Left lobe of liver (tissue), 2 donors: ENCODE data around the gene WTIP. TPM values are rescaled to one million over a fixed set of nuclear protein-coding genes. Genes with fewer than 3 reads are reported as not detected.
"Not testable (repeated sequence)": the region's sequence is repeated elsewhere in the genome, so short reads cannot be mapped to it uniquely, and the experiment has no call there.

Experiments used
- ATAC-seq: fragments of 200-7000 bp; cut with Tn5 transposase; one replicate; pipeline ENCODE4 v1.9.1; 2020; ENCODE audit warnings: mild to moderate bottlenecking, moderate library complexity
- DNase-seq: peaks from one replicate; pipeline ENCODE4 v3.0.0-alpha.2; 2020; ENCODE audit warnings: low spot score
- total RNA-seq: library from RNA; stranded (reverse); gene quantifications from one replicate; pipeline ENCODE4 v1.2.1, GENCODE V29; 2021
- donor health status: DM: no; HTN: no; CAD: no; lungs with moderate emphysema.
- donor health status: DM: no; HTN: yes; CAD: no.

The WTIP gene
- total RNA-seq, 1 donor from 2014 or later: 1.4 TPM

DNA sequence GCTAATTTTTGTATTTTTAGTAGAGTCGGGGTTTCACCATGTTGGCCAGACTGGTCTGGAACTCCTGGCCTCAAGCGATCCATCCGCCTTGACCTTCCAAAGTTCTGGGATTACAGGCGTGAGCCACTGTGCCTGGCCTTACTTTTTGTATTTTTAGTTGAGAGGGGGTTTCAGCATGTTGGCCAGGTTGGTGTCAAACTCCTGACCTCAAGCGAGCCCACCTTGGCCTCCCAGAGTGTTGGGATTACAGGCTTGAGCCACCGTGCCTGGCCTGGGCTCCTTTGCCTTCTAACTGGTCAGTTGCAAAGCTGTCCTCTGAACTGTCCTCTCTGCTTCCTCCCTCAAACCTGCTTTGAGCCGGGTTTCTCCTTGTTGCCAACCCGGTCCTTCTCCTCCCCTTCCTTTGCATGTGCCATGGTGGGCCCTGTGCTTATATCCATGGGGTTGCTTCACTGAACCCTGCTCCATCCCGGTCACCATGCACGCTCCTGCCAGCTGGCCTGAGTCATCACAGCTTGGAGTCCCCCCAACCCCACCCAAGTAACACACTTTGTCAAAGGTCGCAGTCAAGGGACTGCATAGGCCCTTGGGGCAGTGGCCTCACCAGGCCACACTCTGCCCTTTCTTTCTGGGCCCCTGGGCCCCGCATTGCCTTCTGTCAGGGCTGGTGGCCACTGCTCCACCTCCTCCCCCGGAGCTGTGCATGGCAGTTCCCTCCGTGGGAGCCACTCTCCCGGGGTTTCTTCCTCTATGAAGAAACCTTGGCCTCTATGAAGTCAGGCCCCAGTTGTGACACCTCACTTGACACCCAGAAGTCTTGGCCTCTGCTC, 21.2 kb downstream of the WTIP start:
- ATAC-seq (no peak), DNase-seq (peak; percentile 33)

DNA sequence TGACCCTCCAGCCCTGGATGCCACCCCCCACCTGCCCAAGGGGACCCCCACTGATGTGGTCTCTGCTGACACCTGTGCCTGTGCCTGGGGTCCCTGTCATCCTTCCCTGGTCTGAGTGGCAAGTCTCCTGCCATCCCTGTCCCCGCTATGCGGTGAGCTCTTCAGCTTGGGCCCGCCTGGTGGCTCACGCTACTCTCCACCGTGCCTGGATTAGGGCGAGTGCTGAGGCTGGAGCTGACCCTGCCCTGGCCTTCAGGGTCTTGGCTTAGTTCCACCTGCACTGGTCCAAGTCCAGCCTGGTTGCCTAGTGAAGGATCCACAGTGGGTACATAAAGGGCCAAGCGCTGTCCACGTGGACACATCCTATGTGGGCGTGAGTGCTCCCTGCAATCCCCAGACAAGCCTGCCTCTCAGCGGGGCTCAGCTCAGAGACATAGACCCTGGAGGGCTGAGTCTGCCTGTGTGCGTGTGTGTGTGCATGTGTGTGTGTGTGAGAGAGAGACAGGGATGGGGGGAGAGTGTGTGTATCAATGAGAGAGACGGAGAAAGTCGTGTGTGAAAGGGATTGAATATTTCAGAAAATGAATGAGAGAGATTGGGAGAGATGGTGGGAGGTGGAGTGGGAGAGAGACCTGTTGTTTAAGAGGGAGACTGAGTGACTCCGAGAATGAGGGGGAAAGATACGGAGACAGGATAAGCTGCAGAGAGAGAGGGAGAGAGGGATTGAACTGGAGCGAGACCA, 22.1 kb downstream of the WTIP start:
- DNase-seq (peak; percentile 60), ATAC-seq (peak; percentile 23)

DNA sequence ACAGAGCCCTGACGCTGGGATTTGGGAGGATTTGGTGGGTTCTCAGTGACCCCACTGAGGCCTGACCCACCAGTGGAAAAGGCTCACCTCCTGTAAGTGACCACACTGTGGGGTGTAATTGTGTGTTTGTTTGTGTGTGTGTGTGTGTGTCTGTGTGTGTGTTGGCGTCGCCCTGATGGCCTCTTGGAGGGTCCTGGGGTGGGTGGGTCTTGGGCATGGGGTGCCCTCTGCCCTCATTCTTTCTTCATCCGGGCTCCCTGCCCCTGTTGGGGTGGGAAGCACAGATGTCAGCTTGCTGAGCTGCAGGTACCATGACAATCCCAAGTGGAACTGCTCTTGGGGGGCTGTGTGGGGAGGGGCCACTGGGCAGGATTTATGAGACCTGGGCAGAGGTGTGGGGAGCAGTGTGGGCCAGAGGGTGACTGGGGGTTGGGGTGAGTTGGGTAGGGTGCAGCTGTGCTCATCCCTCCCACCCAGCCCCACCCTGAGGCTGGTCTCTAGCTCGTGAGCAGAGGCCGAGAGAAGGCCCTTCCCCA, 22.8 kb downstream of the WTIP start:
- ATAC-seq (no peak), DNase-seq (peak; percentile 33)

DNA sequence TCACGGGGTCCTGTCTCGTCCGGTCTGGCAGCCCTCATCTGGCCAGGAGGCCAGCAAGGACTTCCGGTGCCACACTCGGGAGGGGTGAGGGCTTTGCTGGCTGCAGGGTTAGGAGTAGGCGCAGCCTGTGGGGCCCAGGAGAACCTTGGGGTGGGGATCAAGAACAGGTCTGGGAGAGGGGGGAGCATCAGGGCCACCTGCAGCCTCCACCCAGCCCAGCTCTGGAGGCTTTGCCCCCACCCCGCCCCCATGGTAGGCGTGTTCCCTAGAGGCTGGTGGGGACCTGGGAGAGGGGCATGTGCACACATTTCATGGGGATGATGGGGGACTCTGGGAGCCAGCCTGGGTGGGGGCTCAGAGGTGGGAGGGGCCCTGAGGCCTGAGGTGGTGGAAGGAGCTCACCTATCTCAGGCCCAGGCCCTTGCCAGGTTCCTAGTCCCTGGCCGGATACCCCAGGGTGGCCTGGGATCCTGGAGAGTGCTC, 23.3 kb downstream of the WTIP start:
- ATAC-seq (no peak), DNase-seq (peak; percentile 40)

DNA sequence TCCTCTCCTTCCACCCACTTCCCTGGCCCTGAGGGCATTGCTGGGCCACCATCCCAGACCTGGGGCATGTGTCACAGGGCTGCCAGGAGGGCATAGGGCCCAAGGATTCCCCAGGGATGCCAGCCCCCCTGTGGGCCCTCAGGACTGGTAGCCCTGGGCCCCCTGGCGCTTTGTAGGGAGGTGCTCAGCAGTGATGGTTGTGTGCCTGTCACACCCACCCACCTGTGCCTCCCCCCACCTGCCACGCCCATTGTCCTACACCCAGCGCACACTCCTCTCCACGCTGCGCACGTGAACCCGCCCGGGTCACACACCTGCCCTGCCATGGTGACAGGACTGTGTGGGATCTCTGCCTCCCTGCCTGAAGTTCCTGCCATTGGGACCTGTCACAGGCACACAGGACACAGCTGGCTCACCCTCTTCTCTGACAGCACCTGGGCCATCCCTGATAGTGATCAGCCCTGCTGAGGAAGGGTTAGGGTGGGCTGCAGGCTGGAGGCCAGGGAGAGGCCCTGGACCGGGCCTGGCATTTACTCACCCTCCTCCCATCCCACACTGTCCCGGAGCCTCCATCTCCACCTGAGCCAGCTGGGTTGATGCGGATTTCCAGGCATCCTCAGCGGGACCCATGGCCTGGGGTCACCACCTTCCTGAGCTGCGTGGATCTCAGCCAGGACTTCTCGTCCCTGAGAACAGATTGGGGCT, 23.9 kb downstream of the WTIP start:
- ATAC-seq: no peak
- peak; percentile 39 for DNase-seq

DNA sequence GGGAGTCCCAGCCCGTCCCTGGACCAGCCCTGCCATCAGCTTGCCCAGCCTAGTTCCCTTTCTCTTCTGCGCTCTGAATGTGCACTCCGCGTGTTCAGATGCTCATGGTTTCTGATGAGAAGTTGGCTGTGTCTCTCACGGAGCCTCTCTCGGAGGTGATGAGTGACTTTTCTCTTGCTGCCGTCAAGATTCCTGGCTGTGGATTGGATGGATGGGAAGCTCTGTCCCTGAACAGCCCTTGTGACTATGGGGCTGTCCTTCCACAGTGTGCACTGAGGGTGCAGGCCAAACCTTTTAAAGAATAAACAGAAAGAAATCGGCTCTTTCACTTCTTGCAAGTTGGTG, 24.4 kb downstream of the WTIP start:
- DNase-seq (no peak), ATAC-seq (no peak)

DNA sequence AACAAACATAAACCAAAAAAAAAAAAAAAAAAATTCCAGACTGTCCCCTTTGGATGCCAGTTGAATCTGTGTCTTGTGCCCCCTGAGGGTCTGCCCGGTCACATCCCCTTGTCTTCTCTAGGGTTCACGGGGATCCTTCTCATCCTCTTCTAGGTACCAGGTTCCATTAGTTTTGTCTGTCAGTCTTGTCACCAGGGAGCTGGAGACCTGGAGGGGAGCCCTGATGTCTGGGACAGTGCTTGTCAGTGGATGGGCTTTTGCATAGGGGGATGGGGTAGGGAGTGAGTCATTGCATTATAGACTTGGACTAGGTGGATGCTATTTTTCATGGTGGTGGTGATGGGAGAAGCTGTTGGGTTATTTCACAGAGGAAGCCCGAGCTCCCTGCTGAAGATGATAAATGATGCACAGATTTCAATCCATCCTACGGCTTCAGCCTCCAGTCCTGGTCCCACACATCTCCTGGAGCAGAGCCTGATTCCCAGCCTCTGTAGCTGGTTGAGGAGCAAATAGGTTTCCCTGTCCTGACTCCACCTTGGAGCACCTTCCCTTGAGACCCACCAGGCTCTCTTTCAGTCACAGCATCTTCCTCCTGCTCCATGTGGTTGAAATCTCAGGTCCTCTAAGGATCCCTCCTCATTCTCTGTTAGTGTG, 26.0 kb downstream of the WTIP start:
- ATAC-seq: no peak
- DNase-seq: peak; percentile 15

DNA sequence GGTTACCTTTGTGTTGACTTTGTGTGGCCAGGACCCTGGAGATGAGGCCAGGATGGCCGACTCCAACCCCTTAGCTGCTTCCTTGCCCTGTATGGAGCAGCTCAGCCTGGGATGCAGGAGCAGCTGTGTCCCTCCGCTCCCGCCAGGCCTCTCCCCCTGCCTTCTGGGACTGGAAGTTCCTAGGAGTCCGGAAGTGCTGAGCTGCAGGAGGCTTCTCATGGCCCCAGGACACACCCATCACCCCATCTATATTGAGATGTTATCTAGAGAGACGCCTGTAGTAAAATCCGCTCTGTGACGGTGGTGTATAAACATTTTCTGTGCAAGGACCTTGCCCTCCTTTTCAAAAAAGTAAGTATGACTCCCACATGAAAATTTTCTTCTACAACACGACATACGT, 27.0 kb downstream of the WTIP start:
- DNase-seq (peak; percentile 21), ATAC-seq (no peak)

DNA sequence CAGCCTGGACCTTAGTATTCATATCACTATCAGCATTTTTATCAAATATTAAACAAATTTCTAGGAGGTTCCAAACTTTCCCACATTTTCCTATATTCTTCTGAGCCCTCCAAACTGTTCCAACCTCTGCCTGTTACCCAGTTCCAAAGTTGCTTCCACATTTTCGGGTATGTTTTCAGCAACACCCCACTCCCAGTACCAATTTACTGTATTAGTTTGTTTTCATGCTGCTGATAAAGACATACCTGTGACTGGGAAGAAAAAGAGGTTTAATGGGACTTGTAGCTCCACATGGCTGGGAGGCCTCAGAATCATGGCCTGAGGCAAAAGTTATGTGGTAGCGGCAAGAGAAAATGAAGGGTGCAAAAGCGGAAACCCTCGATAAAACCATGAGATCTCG, 29.3 kb downstream of the WTIP start:
- ATAC-seq, DNase-seq: not testable (repeated sequence)

DNA sequence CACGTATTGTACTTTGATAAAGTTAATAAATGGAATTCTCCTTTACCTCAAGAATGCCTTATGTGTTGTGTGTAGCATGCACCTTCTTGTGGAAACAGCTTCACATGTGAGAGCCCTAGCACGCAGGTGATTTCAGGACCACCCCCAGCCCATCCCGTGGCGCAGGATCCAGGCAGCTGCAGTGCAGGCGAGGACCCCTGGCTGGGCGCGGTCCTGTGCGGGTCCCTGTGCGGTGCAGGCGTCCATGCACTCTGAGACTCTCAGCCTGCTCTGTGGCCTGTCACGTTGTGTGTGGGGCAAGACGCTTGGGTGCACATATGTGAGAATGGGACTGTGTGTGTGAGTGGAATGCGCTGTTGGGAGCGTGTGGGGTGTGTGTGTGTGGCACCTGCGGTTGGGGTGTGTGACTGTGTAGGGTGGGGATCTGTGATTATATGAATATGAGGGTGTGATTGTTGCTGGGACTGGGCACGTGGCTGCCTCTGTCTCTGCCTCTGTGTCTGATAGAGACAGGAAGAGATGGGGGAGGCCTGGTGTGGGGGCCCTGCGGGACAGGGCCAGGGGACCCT, 30.8 kb downstream of the WTIP start:
- ATAC-seq (no peak), DNase-seq (no peak)

DNA sequence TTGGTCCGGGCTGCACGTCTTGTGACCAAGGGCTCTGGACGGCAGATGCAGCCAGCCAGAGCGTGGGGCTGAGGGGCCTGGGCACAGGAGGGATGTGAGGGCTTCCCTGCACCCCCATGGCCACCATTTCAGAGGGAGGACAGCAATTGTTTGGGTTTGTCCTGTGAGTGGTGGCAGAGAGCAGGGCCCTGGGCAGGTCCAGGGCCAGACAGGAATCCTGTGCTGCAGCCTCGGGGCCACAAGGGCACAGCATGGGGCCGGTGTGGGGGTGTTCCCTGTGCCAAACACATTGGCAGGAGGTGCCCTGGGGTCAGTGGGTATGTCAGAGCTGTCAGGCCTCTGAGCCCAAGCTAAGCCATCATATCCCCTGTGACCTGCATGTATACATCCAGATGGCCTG, 32.2 kb downstream of the WTIP start:
- DNase-seq (no peak), ATAC-seq (no peak)

DNA sequence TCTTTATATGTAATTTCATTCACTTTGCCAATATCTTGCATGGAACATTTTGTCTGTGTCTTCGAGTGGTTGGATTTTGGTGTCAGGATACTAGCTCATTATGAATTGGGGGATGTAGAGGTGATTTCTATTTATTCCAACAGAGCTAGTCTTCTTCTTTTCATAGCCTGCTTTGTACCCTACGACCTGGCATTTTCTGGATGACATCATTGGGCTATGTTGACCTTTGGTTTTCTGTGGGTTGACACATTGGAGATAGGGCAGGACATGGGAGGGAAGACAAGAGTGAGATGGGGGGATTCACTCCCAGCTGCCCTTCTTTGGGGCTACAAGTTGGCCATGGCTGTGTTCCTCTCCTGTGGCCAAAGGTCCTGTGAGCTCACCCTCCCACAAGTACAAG, 38.0 kb downstream of the WTIP start:
- no peak for ATAC-seq
- DNase-seq: no peak

DNA sequence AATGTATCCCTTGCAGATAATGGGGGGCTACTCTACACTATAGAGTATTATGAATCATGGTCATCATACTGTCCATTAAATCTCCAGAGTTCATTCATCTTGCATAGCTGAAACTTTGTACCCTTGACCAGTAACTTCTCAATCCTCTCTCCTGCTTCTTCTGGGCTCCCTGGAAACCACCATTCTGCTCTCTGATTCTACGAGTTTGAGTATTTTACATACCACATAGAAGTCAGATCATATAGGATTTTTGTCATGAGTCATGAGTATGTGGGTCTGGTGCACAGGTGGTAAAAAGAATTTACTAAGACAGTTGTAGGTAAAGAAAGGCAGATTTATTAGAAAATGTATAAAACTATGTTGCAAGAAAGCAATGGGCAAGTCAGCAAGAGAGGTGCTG, 41.9 kb downstream of the WTIP start:
- no peak for ATAC-seq

DNA sequence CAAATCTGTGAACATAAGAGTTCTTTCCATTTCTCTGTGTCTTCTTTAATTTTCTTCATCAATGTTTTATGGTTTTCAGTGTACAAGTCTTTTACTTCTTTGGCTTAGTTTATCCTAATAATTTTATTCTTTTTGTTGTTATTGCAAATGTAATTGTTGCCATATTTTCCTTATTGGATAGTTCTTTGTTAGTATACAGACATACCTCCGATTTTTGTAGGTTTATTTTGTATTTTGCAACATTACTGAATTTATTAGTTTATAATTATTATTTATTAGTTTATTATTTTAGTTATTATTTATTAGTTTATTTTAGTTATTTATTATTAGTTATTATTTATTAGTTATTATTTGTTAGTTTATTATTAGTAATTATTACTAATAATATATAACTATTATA, 43.4 kb downstream of the WTIP start:
- DNase-seq: no peak
- no peak for ATAC-seq

More for the DNA sequence above, 41.9 kb downstream of the WTIP start:
- DNase-seq: no peak

DNA sequence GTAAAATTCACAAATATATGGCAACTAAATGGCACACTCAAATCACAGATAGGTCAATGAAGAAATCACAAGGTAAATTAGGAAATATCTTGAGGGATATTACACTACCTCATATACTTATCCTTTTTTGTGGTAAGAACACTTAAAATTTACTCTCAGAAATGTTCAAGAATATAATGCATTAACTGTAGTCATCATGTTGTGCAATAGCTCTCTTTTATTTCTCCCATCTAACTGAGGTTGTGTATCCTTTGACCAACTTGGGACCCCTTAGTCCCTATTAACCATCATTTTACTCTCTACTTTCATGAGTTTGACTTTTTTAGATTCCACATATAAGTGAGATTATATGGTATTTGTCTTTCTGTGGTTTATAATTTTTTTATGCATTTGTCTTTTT, 52.6 kb downstream of the WTIP start:
- ATAC-seq: no peak
- no peak for DNase-seq

DNA sequence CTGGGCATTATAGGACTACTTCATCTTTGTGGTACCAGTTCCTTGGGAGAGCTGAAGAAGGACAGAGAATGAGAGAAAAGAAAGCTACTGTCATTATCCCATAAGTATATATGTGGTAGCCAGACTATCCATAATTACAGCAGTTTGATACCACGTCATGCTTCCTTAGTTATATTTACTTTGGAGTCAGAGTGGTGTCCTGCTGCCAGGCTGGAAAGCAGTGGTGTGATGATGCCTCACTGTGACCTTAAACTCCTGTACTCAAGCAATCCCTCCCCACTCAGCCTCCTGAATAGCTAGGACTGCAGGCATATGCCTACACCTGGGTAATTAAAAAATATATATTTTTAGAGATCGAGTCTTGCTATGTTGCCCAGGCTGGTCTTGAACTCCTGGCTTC, 57.8 kb downstream of the WTIP start:
- ATAC-seq (no peak), DNase-seq (no peak)

DNA sequence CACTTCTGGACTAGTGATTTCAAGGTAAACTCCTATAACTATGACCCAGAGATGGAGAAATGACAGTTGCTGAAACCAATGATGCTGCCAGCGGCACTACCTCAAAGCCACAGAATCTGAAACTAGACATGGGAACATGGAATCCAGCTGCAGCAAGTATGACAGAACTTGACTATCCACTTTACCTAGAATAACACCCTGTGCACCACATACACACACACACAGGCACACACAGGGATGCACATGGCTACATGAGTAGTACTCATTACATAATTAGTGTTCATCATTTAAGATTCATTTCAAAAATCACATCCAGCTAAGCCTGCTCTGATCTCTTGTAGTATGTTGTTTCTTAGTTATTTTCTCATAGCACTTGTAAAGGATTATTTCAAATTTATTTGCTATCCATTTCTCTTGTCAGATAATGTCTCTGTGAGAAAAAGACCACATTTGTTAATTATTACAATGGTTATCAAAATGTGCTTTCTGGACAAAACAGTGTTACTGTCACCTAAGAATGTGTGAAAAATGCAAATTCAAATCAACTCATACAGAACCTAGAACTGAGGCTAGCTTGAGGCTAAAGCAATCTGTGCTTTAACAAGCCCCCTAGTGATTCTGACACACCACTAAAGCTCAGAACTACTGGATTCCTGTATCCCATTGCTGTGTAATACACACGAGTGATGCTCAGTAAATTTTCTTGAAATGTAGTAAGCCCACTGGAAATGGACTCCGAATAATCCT, 59.4 kb downstream of the WTIP start:
- ATAC-seq (no peak), DNase-seq (no peak)

DNA sequence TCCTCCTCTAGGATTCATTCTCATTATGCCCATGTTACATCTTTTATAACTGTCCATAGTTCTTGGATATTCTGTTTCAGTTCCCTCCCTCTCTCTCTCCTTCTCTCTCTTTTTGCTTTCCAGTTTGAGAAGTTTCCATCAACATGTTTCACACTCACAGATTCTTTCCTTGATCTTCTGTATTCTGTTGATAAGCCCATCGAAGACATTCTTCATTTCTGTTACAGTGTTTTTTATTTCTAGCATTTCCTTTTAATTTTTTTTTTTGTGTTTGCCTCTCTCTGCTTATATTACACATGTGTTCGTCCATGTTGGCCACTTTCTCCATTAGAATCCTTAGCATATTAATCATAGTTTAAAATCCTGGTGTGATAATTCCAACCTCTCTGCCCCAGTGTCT, 68.3 kb downstream of the WTIP start:
- ATAC-seq: no peak
- DNase-seq: no peak

DNA sequence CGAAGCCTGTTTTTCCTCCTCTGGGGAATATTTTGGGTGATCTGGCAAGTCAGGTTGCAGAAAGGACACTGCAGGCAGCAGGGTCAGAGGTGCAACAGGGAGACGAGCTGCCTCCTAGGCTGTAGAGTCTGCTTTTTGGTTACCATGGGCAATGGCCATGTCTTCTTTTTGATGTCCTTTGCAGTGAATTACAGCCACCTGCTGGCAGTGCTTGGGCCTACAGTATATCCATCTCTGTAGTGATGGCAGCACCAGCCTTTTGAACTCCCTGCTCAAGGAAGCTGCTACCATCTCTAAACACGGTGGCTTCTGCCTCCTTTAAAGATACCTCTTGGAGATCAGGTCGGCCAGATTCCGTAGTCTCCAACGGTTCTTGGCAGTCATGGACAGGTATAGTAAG, 73.9 kb downstream of the WTIP start:
- ATAC-seq (peak; percentile 61), DNase-seq (no peak)

DNA sequence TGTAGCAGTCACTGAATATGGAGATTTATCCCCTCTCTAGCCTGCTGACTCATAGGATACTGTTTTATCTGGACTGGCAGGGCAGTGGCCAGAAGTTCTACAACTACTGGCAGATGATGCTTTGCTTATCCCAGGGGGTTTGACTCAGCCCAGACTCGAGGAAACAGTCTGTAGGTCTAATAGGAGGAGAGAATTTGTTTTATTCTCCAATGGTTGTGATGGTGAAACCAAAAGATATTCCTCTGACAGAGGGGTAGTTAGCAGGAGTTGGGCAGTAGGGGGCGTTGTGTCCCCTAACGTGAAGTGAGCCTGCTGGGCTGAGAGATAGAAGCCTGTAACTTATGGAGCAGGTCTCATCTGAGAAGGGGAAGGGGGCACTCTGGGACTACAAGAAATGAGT, 74.9 kb downstream of the WTIP start:
- ATAC-seq (peak; percentile 79), DNase-seq (no peak)
